DND-41 (cell line): Measurements from ENCODE around the gene CRYBA2.

Experiments
- EZH2 ChIP-seq: IDR thresholded peaks from 3 replicates; pipeline ENCODE4 v1.6.1; 2012; ENCODE audit warnings: borderline replicate concordance, low read depth, mild to moderate bottlenecking, moderate library complexity, low read length, inconsistent platforms; ENCODE audit not compliant: severe bottlenecking
- TF ChIP-seq, protein P1 (sequence below): IDR thresholded peaks from 2 replicates; pipeline ENCODE4 v1.5.1; 2012; ENCODE audit warnings: borderline replicate concordance, low read length, moderate library complexity, mild to moderate bottlenecking; ENCODE audit not compliant: poor library complexity, severe bottlenecking; ENCODE audit errors: extremely low read depth

DNA sequence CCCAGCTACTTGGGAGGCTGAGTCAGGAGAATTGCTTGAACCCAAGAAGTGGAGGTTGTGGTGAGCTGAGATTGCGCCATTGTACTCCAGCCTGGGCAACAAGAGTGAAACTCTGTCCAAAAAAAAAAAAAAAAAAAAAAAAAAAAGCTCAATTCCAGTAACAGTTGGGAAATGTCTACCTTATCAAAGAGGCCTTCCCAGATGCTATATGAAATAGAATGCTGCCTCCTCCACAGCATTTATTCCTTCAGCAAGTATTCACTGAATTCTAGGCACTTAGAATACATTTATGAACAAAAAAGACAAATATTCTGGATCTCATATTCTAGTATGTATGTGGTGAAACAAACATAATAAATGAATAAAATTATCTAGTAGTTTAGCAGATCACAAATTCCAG, 46.6 kb downstream of the CRYBA2 start:
- TF ChIP-seq, protein P1, sequence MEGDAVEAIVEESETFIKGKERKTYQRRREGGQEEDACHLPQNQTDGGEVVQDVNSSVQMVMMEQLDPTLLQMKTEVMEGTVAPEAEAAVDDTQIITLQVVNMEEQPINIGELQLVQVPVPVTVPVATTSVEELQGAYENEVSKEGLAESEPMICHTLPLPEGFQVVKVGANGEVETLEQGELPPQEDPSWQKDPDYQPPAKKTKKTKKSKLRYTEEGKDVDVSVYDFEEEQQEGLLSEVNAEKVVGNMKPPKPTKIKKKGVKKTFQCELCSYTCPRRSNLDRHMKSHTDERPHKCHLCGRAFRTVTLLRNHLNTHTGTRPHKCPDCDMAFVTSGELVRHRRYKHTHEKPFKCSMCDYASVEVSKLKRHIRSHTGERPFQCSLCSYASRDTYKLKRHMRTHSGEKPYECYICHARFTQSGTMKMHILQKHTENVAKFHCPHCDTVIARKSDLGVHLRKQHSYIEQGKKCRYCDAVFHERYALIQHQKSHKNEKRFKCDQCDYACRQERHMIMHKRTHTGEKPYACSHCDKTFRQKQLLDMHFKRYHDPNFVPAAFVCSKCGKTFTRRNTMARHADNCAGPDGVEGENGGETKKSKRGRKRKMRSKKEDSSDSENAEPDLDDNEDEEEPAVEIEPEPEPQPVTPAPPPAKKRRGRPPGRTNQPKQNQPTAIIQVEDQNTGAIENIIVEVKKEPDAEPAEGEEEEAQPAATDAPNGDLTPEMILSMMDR: no peak
- no peak for TF ChIP-seq EZH2
